ENCODE data around the gene MAOB. TPM values are rescaled to one million over a fixed set of nuclear protein-coding genes. Genes with fewer than 3 reads are reported as not detected.
A peak's percentile ranks its signal among the peaks of the same experiment; 100 is the strongest.
"Not testable (repeated sequence)": the region's sequence is repeated elsewhere in the genome, so short reads cannot be mapped to it uniquely, and the experiment has no call there.

The MAOB gene
- total RNA-seq = not detected

DNA sequence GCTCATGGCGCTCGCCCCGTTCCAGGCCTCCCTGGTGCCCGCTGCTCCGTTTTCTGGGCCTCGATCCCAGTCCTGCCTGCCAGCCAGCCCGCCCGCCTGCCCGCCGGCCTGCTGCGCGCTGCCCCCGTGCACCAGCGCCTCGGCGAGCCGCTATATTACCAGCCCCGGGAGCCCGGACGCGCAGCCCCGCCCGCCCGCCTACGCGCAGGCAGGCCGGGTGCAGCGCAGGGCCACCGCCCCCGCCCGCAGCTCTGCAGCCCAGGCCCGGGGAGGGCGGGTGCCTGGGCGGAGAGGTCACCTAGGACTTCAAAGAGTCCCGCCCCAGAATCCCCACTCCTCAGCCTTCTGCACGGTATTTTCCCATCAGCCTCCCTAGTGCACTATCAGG is at the start of gene MAOB:
TSS of gene MAOB (minus strand) at position 157 of the 388 bp plus-strand sequence. CDS start at position 6, 151 bp downstream.
- H3K4me3 Mint-ChIP-seq = no peak within 1 kb of the TSS
- no peaks in the 10 kb centered on the region for H3K36me3 Mint-ChIP-seq
- DNase-seq = peak; percentile 39
- H3K4me1 Mint-ChIP-seq = no peaks in the 10 kb centered on the region
- peaks cover 13% of the 10 kb centered on the region for H3K27me3 Mint-ChIP-seq
- H3K9me3 Mint-ChIP-seq = no peaks in the 10 kb centered on the region
- no peak within 1 kb of the TSS for H3K27ac Mint-ChIP-seq

DNA sequence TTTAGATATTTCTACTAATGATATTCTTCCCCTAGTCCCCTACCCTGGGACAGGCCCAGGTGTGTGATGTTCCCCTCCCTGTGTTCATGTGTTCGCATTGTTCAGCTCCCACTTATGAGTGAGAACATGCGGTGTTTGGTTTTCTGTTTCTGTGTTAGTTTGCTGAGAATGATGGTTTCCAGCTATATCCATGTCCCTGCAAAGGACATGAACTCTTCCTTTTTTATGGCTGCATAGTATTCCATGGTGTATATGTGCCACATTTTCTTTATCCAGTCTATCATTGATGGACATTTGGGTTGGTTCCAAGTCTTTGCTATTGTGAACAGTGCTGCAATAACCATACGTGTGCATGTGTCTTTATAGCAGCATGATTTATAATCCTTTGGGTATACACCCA is 39.8 kb upstream of the MAOB start:
- not testable (repeated sequence) for H3K27me3 Mint-ChIP-seq, H3K36me3 Mint-ChIP-seq, DNase-seq, H3K27ac Mint-ChIP-seq, H3K4me1 Mint-ChIP-seq, H3K9me3 Mint-ChIP-seq, H3K4me3 Mint-ChIP-seq

DNA sequence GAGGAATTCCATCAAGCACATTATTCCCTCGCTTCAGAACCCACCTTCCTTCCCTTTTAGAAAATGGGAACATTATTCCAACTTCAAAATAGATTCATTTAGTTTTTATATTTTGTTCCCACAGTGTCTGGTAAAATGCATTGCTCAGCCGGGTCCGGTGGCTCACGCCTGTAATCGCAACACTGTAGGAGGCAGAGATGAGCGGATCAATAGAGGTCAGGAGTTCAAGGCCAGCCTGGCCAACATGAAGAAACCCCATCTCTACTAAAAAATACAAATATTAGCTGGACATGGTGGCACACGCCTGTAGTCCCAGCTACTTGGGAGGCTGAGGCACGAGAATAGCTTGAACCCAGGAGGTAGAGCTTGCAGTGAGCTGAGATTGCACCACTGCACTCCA is 28.5 kb upstream of the MAOB start:
- not testable (repeated sequence) for H3K27me3 Mint-ChIP-seq, H3K9me3 Mint-ChIP-seq, H3K27ac Mint-ChIP-seq, H3K4me3 Mint-ChIP-seq, H3K4me1 Mint-ChIP-seq, DNase-seq, H3K36me3 Mint-ChIP-seq

DNA sequence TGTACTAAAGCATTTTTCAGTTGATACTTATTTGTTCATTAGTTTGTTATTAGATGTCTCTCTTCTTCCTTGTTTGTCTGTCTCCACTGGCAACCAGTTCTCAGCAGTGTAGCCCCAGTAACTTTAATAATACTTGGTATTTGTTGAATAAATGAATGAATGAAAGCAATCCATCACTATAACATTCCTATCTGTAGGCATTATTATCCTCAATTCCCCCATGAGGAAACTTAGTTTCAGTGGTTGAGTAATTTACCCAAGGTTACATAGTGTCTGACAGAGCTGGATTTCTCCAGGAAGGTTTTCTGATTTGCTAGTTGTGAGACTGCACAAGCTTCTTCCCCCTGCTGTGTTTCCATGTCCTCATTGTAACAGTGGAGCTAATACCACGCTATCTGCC is 27.8 kb upstream of the MAOB start:
- no peaks in the 10 kb centered on the region for H3K9me3 Mint-ChIP-seq
- no peak for DNase-seq
- H3K4me1 Mint-ChIP-seq = no peaks in the 10 kb centered on the region
- H3K27me3 Mint-ChIP-seq = no peaks in the 10 kb centered on the region
- H3K4me3 Mint-ChIP-seq = no peak overlapping the region
- no peak overlapping the region for H3K27ac Mint-ChIP-seq
- H3K36me3 Mint-ChIP-seq = no peaks in the 10 kb centered on the region

DNA sequence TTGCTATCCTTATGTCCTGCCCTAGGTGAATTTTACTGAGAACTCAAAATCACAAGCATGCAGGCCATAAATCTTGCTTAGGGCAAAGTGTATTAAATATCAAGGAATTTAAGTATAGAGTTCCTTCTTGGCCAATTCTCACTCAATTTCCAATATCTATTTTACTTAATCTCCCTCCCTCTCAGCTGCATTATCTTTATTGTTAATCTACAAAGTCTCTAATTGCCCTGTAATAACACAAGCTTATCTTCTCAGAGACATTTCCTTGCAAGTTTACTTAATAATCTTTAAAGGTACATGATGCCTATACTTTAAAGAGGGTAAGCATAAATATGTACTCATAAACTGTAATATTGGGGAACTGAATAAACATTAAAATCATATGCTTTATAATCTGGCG is 26.9 kb upstream of the MAOB start:
- H3K4me1 Mint-ChIP-seq = no peaks in the 10 kb centered on the region
- no peaks in the 10 kb centered on the region for H3K27me3 Mint-ChIP-seq
- H3K27ac Mint-ChIP-seq = no peak overlapping the region
- no peak for DNase-seq
- no peak overlapping the region for H3K4me3 Mint-ChIP-seq
- no peaks in the 10 kb centered on the region for H3K36me3 Mint-ChIP-seq
- no peaks in the 10 kb centered on the region for H3K9me3 Mint-ChIP-seq

- Mint-ChIP-seq H3K27ac (no peak overlapping the region), H3K36me3 (no peaks in the 10 kb centered on the region), H3K4me3 (no peak overlapping the region), H3K4me1 (no peaks in the 10 kb centered on the region), H3K27me3 (no peaks in the 10 kb centered on the region), H3K9me3 (no peaks in the 10 kb centered on the region)
- no peak for DNase-seq
These were observed 17.9 kb upstream of the MAOB start for GRCh38 chrX:43899878-43900815.

DNA sequence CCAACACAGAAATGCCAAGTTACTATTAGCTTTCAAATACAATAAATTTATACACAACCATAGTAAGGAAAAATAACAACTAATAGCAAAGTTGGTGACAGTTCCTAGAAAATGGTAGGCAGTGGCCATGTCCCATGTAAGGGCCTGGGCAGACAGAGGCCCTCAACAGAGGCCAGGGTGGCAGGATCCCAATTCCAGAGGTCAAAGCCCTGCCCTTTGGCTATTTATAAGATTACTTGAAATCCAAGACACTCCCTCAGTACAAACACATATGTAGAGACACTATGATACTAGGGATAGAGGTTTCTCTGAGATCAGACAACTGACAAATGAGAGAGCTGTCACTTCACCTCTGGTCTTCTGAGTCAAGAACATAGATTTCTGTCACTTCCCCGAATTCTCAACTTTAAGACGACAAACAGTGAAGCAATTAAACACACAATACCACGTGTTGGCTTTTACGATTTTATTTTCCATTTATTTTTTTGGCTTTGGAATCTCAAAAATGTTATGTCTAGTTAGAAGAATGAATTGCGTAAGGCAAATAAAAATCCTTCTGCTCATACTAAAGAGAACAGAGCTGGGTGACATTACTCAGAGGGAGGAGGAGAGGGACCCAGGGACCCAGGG is 16.3 kb upstream of the MAOB start:
- H3K27ac Mint-ChIP-seq = no peak overlapping the region
- H3K36me3 Mint-ChIP-seq = no peaks in the 10 kb centered on the region
- H3K4me3 Mint-ChIP-seq = no peak overlapping the region
- no peaks in the 10 kb centered on the region for H3K27me3 Mint-ChIP-seq
- H3K4me1 Mint-ChIP-seq = no peaks in the 10 kb centered on the region
- DNase-seq = no peak
- no peaks in the 10 kb centered on the region for H3K9me3 Mint-ChIP-seq

GRCh38 chrX:43897290-43897689 is 15.0 kb upstream of the MAOB start:
- Mint-ChIP-seq H3K4me3 (no peak overlapping the region), H3K27ac (no peak overlapping the region), H3K9me3 (no peaks in the 10 kb centered on the region), H3K36me3 (no peaks in the 10 kb centered on the region), H3K27me3 (no peaks in the 10 kb centered on the region), H3K4me1 (no peaks in the 10 kb centered on the region)
- DNase-seq = no peak

DNA sequence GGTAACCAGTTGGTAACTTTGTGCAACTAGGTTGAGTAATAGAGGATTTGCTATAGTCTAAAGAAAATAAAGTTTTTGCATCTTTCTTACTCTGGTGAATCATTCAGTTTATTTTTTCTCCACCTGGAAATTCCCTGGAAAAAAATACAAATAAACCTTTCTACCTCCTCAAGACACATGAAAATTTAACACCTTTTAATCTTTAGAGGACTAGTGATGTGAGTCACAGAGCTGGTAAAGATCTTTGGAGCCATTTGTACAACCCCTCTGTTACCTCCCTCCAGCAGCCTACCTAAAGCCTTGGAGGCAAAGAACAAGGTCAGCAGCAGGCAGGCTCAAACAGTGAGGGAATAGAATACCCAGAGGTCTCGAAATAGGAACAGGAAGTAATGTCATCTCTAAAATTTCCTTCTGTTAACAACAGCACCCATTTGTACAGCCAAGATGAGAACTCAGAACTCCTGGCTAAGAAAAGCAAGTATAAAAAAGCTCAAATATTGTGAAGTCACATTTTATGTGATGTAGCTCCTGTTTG is 10.2 kb upstream of the MAOB start:
- H3K9me3 Mint-ChIP-seq = peaks cover 4% of the 10 kb centered on the region
- no peaks in the 10 kb centered on the region for H3K4me1 Mint-ChIP-seq
- H3K27ac Mint-ChIP-seq = no peak overlapping the region
- H3K4me3 Mint-ChIP-seq = no peak overlapping the region
- H3K36me3 Mint-ChIP-seq = no peaks in the 10 kb centered on the region
- H3K27me3 Mint-ChIP-seq = no peaks in the 10 kb centered on the region
- no peak for DNase-seq

DNA sequence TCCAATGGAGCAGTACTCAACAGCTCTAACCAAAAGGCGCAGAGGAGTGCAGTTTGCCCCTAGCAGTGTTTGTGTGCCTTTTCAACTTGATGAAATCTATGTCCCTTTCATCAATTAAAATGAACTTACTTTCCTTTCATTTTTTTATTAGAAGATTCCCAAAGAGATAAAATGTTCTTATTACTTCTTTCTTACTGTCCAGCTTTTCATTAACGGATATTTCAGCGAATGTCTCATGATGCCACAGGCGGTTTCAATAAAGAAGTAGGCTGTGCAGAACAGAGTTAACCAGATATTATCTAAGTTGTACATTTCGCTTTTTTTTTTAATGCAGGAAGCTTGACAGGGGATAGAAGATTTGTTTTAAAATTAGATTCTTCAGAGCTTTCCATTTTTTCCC is 3.4 kb upstream of the MAOB start:
- Mint-ChIP-seq H3K4me3 (no peak overlapping the region), H3K27ac (no peak overlapping the region), H3K4me1 (no peaks in the 10 kb centered on the region), H3K27me3 (peaks cover 2% of the 10 kb centered on the region), H3K36me3 (no peaks in the 10 kb centered on the region), H3K9me3 (peaks cover 4% of the 10 kb centered on the region)
- no peak for DNase-seq

DNA sequence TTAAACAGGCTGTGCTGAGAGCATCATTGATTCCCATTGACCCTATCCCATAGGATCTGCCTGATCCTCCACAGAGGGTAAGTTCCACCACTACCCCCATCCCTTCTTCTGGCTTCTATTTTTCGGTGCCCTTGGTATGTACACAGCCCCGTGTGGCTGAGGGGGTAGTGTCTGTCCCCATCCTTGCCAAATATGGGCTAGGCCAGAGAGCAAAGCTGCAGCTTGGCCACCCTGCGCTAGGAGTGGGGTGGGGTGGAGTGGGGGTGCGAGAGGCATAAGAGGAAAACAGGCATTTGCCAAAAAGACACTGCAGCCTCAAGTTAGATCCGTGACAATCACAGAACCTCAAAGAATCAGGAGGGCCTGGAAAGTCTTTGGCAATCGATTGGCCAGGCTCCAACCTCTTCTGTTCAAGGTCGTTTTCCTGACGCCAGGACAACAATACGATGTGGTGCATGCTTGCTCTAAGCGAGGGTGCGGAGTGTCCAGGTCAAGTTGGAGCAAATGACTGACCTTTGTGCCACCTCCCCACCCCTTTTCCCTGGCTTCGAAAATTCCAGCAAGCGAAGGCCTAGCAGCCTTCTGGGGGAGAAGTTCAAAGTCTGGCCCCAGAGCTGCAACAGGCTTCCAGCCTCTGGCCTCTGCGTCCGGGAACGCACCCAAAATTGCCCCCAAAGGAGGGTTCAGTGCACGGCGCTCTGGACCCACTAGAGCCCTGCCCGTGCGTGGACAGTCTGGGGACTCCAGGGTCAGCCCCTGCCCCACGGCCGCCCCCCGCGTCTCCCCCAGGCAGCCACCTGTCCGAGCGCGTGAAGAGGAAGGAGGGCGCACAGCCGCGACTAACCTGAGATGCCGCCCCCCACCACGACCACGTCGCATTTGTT is 598 bp downstream of the MAOB start:
- Mint-ChIP-seq H3K9me3 (no peaks in the 10 kb centered on the region), H3K36me3 (no peaks in the 10 kb centered on the region), H3K4me1 (no peaks in the 10 kb centered on the region), H3K4me3 (no peak overlapping the region), H3K27ac (no peak overlapping the region), H3K27me3 (peaks cover 13% of the 10 kb centered on the region)
- no peak for DNase-seq

DNA sequence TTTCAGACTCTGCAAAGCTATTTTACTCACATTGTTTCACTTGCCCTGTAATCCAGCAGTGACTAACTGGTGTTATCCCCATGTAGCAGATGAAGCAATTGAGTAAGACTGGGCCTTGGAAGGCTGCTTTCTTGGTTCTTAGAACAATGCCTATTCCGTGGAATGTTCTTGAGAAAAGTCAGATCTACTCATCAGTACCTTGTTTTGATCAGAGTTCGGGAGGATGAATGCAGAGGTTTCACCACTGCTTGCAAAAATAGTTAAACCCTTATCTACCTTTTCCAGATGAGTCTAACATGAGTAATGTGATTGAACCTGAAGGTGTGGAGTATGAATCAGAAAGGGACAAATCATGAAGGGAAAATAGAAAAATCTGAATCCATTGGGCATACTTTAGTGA is 1.8 kb downstream of the MAOB start:
- H3K9me3 Mint-ChIP-seq = no peaks in the 10 kb centered on the region
- peaks cover 13% of the 10 kb centered on the region for H3K27me3 Mint-ChIP-seq
- no peaks in the 10 kb centered on the region for H3K36me3 Mint-ChIP-seq
- no peaks in the 10 kb centered on the region for H3K4me1 Mint-ChIP-seq
- no peak overlapping the region for H3K27ac Mint-ChIP-seq
- H3K4me3 Mint-ChIP-seq = no peak overlapping the region
- DNase-seq = no peak

GRCh38 chrX:43878906-43879526 is 3.2 kb downstream of the MAOB start:
- Mint-ChIP-seq H3K4me3 (no peak overlapping the region), H3K27ac (no peak overlapping the region), H3K36me3 (no peaks in the 10 kb centered on the region), H3K9me3 (no peaks in the 10 kb centered on the region), H3K4me1 (no peaks in the 10 kb centered on the region), H3K27me3 (peaks cover 13% of the 10 kb centered on the region)
- DNase-seq = no peak

DNA sequence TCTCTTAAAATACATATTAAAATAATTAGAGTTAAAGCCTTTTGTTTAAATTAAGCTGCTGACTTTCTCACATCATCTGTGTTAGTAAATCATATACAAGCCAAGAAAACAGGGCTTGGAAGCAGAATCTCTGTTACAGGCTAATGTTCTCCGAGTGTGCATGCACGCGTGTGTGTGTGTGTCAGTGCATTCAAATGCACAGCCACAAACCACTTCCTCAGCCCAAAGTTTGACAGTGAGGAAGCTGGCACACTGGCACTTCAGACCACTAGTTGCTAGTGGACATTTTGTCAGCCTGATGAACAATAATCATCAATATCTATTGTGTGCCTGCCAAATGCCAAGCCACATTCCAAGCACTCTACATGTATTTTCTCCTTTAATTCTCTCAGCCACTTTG is 5.6 kb downstream of the MAOB start:
- H3K9me3 Mint-ChIP-seq = peaks cover 2% of the 10 kb centered on the region
- H3K4me3 Mint-ChIP-seq = no peak overlapping the region
- H3K4me1 Mint-ChIP-seq = no peaks in the 10 kb centered on the region
- DNase-seq = no peak
- H3K27ac Mint-ChIP-seq = no peak overlapping the region
- peaks cover 13% of the 10 kb centered on the region for H3K27me3 Mint-ChIP-seq
- no peaks in the 10 kb centered on the region for H3K36me3 Mint-ChIP-seq

All from activated naive CD8-positive, alpha-beta T cell treated with anti-CD3 and anti-CD28 coated beads for 36 hours (primary cell).